Measurements from ENCODE around the gene GRIK4. TPM values are rescaled to one million over a fixed set of nuclear protein-coding genes. Genes with fewer than 3 reads are reported as not detected.

GRIK4 gene
- total RNA-seq, 2 experiments from 2014 or later, result not detected

- Mint-ChIP-seq H3K4me3 (no peak overlapping the region), H3K9me3 (no peaks in the 10 kb centered on the region), H3K27me3 (peaks cover 6% of the 10 kb centered on the region), H3K36me3 (ENCODE audit: low read depth) (no peaks in the 10 kb centered on the region), H3K4me1 (ENCODE audit: low read depth) (no peaks in the 10 kb centered on the region), H3K27ac (no peak overlapping the region)
- ATAC-seq (no peak), DNase-seq (no peak)
- intact Hi-C loops (cut with micrococcal nuclease), result no loop called here
- POLR2A ChIA-PET, result no interaction called here
- no peak for TF ChIP-seq CTCF (IDR thresholded peaks at IDR 0.05)
- CTCF ChIA-PET, result no interaction called here
Measured at GRCh38 chr11:120775986-120776951, 264.7 kb downstream of the GRIK4 start.

- intact Hi-C loops (cut with micrococcal nuclease), result no loop called here
- Mint-ChIP-seq H3K27ac (no peak overlapping the region), H3K36me3 (ENCODE audit: low read depth) (no peaks in the 10 kb centered on the region), H3K4me1 (ENCODE audit: low read depth) (no peaks in the 10 kb centered on the region), H3K9me3 (no peaks in the 10 kb centered on the region), H3K4me3 (no peak overlapping the region), H3K27me3 (peaks cover 6% of the 10 kb centered on the region)
- DNase-seq (no peak), ATAC-seq (no peak)
- ChIA-PET CTCF (interaction anchor here (2.1 kb wide), 1 partner anchor 23 kb away, joined by 5 read pairs; no protein-coding TSS in a partner anchor), POLR2A (no interaction called here)
- no peak for TF ChIP-seq CTCF (IDR thresholded peaks at IDR 0.05)
Measured at GRCh38 chr11:120778685-120779490, 267.3 kb downstream of the GRIK4 start.

- Mint-ChIP-seq H3K36me3 (ENCODE audit: low read depth) (no peaks in the 10 kb centered on the region), H3K27me3 (peaks cover 6% of the 10 kb centered on the region), H3K4me1 (ENCODE audit: low read depth) (no peaks in the 10 kb centered on the region), H3K27ac (no peak overlapping the region), H3K9me3 (no peaks in the 10 kb centered on the region), H3K4me3 (no peak overlapping the region)
- DNase-seq (no peak), ATAC-seq (no peak)
- POLR2A ChIA-PET, result no interaction called here
- TF ChIP-seq CTCF (IDR thresholded peaks at IDR 0.05), result no peak
- CTCF ChIA-PET, result no interaction called here
- intact Hi-C loops (cut with micrococcal nuclease), result no loop called here
Measured at GRCh38 chr11:120780239-120780638, 268.7 kb downstream of the GRIK4 start.

GRCh38 chr11:120781486-120782120, 270.1 kb downstream of the GRIK4 start:
- Mint-ChIP-seq H3K9me3 (no peaks in the 10 kb centered on the region), H3K27me3 (peaks cover 15% of the 10 kb centered on the region), H3K36me3 (ENCODE audit: low read depth) (no peaks in the 10 kb centered on the region), H3K4me3 (no peak overlapping the region), H3K4me1 (ENCODE audit: low read depth) (no peaks in the 10 kb centered on the region), H3K27ac (no peak overlapping the region)
- intact Hi-C loops (cut with micrococcal nuclease), result no loop called here
- POLR2A ChIA-PET, result no interaction called here
- CTCF ChIA-PET, result interaction anchor here (1.2 kb wide), 1 partner anchor 21 kb away, joined by 7 read pairs; no protein-coding TSS in a partner anchor
- TF ChIP-seq CTCF (IDR thresholded peaks at IDR 0.05), result no peak
- ATAC-seq (no peak), DNase-seq (no peak)
